Right atrium auricular region (tissue), 2 donors: ENCODE results near the gene IFIH1. TPM values are rescaled to one million over a fixed set of nuclear protein-coding genes. Genes with fewer than 3 reads are reported as not detected.

Experiments used
- DNase-seq: peaks from one replicate; pipeline ENCODE4 v3.0.0-alpha.2; 2019; ENCODE audit warnings: low spot score
- H3K27ac ChIP-seq, 2 donors: fragments of 200-600 bp; sonication (generic); 1 replicate in 1 of 2; 2 replicates in 1 of 2; pipeline ENCODE4 v1.5.1; 2016 to 2019
- H3K27me3 ChIP-seq, 2 donors: fragments of 200-600 bp; sonication (generic); one replicate each; pipeline versions ENCODE4 v1.5.1 to v1.6.0; 2017 to 2019
- H3K36me3 ChIP-seq: fragments of 200-600 bp; sonication (generic); one replicate; pipeline ENCODE4 v1.5.1; 2016
- H3K4me1 ChIP-seq, 2 donors: fragments of 200-600 bp; sonication (generic); one replicate each; pipeline versions ENCODE4 v1.5.1 to v1.6.0; 2017 to 2019
- H3K4me3 ChIP-seq, 2 donors: fragments of 200-600 bp; sonication (generic); 1 replicate in 1 of 2; 2 replicates in 1 of 2; pipeline ENCODE4 v1.5.1; 2017 to 2019; ENCODE audit warnings: mild to moderate bottlenecking in 1 of 2, moderate library complexity in 1 of 2
- H3K9me3 ChIP-seq, 2 donors: fragments of 200-600 bp; sonication (generic); one replicate each; pipeline ENCODE4 v1.5.1; 2019
- total RNA-seq, 2 donors: library from RNA; depleted of rRNA; stranded (reverse); fragments of >200 nt; gene quantifications; one replicate each; pipeline ENCODE4 v1.1.0, GENCODE V29; 2016
- TF ChIP-seq, protein P1 (sequence below), 2 donors: fragments of 200-600 bp; sonication (generic); IDR thresholded peaks; one replicate each; pipeline ENCODE4 v1.5.1; 2019; ENCODE audit warnings: antibody characterized with exemption in 2 of 2

IFIH1 gene
- total RNA-seq, 2 donors from 2014 or later, result 4.1 to 6.6 TPM

DNA sequence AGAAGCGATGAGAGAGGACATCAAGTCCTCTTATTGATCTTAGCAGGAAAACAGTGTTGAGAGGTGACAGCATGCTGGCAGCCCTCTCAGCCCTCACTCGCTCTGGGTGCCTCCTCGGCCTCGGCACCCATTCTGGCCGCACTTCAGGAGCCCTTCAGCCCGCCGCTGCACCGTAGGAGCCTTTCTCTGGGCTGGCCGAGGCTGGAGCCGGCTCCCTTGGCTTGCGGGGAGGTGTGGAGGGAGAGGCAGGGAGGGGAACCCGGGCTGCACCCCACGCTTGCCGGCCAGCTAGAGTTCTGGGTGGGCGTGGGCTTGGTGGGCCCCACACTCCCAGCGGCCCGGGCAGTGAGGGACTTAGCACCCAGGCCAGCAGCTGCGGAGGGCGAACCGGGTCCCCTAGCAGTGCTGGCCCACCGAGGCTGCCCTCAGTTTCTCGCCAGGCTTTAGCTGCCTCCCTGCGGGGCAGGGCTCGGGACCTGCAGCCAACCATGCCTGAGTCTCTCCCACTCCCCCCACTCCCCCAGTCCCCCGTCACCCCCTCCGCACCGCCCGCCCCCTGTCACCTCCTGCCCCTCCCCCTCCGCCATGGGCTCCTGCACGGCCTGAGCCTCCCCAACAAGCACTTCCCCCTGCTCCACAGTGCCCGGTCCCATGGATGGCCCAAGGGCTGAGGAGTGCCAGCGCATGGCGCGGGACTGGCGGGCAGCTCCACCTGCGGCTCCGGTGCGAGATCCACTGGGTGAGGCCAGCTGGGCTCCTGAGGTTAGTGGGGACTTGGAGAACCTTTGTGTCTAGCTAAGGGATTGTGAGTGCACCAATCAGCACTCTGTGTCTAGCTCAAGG, 83.6 kb downstream of the IFIH1 start:
- Histone ChIP-seq H3K27ac (no peak overlapping the region), H3K9me3 (no peaks in the 10 kb centered on the region), H3K4me1 (no peaks in the 10 kb centered on the region), H3K4me3 (no peak overlapping the region), H3K27me3 (no peaks in the 10 kb centered on the region), H3K36me3 (no peaks in the 10 kb centered on the region)
- DNase-seq, result no peak
- TF ChIP-seq, protein P1, sequence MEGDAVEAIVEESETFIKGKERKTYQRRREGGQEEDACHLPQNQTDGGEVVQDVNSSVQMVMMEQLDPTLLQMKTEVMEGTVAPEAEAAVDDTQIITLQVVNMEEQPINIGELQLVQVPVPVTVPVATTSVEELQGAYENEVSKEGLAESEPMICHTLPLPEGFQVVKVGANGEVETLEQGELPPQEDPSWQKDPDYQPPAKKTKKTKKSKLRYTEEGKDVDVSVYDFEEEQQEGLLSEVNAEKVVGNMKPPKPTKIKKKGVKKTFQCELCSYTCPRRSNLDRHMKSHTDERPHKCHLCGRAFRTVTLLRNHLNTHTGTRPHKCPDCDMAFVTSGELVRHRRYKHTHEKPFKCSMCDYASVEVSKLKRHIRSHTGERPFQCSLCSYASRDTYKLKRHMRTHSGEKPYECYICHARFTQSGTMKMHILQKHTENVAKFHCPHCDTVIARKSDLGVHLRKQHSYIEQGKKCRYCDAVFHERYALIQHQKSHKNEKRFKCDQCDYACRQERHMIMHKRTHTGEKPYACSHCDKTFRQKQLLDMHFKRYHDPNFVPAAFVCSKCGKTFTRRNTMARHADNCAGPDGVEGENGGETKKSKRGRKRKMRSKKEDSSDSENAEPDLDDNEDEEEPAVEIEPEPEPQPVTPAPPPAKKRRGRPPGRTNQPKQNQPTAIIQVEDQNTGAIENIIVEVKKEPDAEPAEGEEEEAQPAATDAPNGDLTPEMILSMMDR (IDR thresholded peaks at IDR 0.05), result no peak

GRCh38 chr2:162233197-162233596, 85.3 kb downstream of the IFIH1 start:
- Histone ChIP-seq H3K27me3 (no peaks in the 10 kb centered on the region), H3K27ac (no peak overlapping the region), H3K9me3 (no peaks in the 10 kb centered on the region), H3K4me1 (no peaks in the 10 kb centered on the region), H3K36me3 (no peaks in the 10 kb centered on the region), H3K4me3 (no peak overlapping the region)
- DNase-seq, result no peak
- TF ChIP-seq, protein P1 (IDR thresholded peaks at IDR 0.05), result no peak

GRCh38 chr2:162232671-162233070, 85.8 kb downstream of the IFIH1 start:
- no peaks in the 10 kb centered on the region for H3K4me1 ChIP-seq
- H3K9me3 ChIP-seq, result no peaks in the 10 kb centered on the region
- H3K27ac ChIP-seq, result no peak overlapping the region
- H3K36me3 ChIP-seq, result no peaks in the 10 kb centered on the region
- DNase-seq, result no peak
- no peaks in the 10 kb centered on the region for H3K27me3 ChIP-seq
- TF ChIP-seq, protein P1 (IDR thresholded peaks at IDR 0.05), result no peak
- H3K4me3 ChIP-seq, result no peak overlapping the region

GRCh38 chr2:162232027-162232426, 86.5 kb downstream of the IFIH1 start:
- no peaks in the 10 kb centered on the region for H3K4me1 ChIP-seq
- no peaks in the 10 kb centered on the region for H3K36me3 ChIP-seq
- DNase-seq, result no peak
- H3K9me3 ChIP-seq, result no peaks in the 10 kb centered on the region
- H3K27me3 ChIP-seq, result no peaks in the 10 kb centered on the region
- no peak overlapping the region for H3K27ac ChIP-seq
- TF ChIP-seq, protein P1 (IDR thresholded peaks at IDR 0.05), result no peak
- no peak overlapping the region for H3K4me3 ChIP-seq

DNA sequence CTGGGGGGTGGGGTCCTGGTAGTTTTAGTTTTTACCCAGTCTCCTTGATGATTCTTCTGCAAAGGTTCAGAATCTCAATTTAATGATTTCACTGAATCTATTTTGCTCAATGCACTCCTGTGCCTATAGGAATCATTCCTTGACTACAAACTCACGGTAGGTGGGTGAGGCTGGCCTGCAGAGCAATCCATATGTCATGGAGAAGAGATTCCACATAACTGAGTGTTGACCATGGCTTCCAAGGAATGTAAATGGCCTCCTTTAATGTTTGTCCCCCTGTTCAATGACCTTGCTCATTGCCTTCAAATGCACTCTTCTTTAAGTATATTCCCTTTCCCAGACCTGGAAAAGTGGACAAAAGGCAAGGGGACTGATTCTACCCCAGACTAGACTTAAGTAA, 87.7 kb downstream of the IFIH1 start:
- TF ChIP-seq, protein P1 (IDR thresholded peaks at IDR 0.05), result no peak
- no peaks in the 10 kb centered on the region for H3K4me1 ChIP-seq
- no peaks in the 10 kb centered on the region for H3K36me3 ChIP-seq
- H3K27ac ChIP-seq, result no peak overlapping the region
- no peak overlapping the region for H3K4me3 ChIP-seq
- H3K27me3 ChIP-seq, result no peaks in the 10 kb centered on the region
- no peak for DNase-seq
- no peaks in the 10 kb centered on the region for H3K9me3 ChIP-seq

GRCh38 chr2:162226836-162227235, 91.6 kb downstream of the IFIH1 start:
- H3K4me3 ChIP-seq, result no peak overlapping the region
- H3K4me1 ChIP-seq, result no peaks in the 10 kb centered on the region
- no peaks in the 10 kb centered on the region for H3K36me3 ChIP-seq
- TF ChIP-seq, protein P1 (IDR thresholded peaks at IDR 0.05), result no peak
- H3K9me3 ChIP-seq, result no peaks in the 10 kb centered on the region
- H3K27ac ChIP-seq, result no peak overlapping the region
- H3K27me3 ChIP-seq, result no peaks in the 10 kb centered on the region
- no peak for DNase-seq
